HG02870 (cell line): Measurements from ENCODE around the gene ZCCHC3.
"Not testable (repeated sequence)": the region's sequence is repeated elsewhere in the genome, so short reads cannot be mapped to it uniquely, and the experiment has no call there.

Experiments
- ATAC-seq: cut with Tn5 transposase; IDR thresholded peaks from one replicate; pipeline ENCODE4 v1.9.1; 2021; ENCODE audit warnings: mild to moderate bottlenecking, moderate library complexity; ENCODE audit not compliant: unreplicated experiment

ZCCHC3 gene

GRCh38 chr20:336040-336439, 38.7 kb downstream of the ZCCHC3 start:
- ATAC-seq: not testable (repeated sequence)

DNA sequence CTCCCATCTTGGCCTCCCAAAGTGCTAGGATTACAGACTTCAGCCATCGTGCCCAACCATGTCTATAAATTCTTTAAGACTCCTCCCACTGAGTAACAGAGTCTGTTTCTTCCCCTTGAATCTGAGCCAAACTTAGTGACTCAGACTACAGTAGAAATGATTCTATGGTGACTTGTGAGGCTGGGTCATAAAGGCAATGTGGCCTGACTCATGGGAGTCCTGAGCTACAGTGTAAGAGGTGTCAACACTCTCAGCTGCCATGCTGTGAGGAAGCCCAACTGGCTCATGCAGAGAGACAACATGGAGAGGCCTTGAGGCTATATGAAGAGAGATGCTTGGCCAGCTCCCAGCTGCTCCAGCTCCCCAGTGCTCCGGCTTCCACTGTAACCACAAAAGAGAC, 44.3 kb downstream of the ZCCHC3 start:
- ATAC-seq: no peak

DNA sequence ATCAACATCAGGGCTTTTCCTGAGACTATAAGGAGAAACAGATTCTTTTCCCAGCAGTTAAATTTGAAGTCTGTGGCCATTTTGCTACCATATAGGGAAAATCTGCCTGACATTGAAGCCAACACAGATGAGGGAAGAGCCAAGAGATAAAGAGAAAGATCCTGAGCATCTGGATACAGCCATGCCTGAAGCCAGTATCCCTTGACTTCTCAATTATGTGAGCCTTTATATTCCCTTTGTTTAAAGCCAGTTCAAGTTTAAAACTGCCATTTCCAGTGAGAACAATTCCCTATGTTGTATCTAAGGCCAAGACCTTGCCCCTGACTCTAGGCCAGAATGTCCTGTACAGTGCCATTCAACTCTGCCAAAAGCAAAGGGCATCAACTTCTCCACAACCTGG, 45.7 kb downstream of the ZCCHC3 start:
- ATAC-seq: no peak

- ATAC-seq: no peak
Observed at GRCh38 chr20:346033-346639, 48.8 kb downstream of the ZCCHC3 start.

GRCh38 chr20:346640-347316, 49.4 kb downstream of the ZCCHC3 start, which contains the start of gene NRSN2:
Gene NRSN2 (plus strand): TSS chr20:347111. CDS start chr20:349644, 2,533 bp downstream.
- ATAC-seq: no peak

DNA sequence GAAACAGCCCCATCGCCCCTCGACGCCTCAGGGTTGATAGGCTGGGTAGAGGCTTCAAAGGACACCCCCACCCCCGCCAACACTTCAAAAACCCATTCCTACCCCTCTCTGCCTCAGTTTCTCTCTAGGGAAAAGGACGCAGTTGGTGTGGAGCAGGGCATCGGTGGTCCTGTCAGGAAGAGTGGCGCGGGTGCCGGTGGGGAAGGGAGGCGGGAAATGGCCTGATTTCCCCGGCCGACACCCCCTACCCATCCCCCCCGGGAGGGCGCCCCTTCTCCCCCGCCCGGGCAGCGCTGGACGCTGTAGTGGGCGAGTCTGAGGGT, 49.9 kb downstream of the ZCCHC3 start:
- ATAC-seq: no peak

- peak; percentile 75 for ATAC-seq
Observed at GRCh38 chr20:347640-348484, 50.5 kb downstream of the ZCCHC3 start.

DNA sequence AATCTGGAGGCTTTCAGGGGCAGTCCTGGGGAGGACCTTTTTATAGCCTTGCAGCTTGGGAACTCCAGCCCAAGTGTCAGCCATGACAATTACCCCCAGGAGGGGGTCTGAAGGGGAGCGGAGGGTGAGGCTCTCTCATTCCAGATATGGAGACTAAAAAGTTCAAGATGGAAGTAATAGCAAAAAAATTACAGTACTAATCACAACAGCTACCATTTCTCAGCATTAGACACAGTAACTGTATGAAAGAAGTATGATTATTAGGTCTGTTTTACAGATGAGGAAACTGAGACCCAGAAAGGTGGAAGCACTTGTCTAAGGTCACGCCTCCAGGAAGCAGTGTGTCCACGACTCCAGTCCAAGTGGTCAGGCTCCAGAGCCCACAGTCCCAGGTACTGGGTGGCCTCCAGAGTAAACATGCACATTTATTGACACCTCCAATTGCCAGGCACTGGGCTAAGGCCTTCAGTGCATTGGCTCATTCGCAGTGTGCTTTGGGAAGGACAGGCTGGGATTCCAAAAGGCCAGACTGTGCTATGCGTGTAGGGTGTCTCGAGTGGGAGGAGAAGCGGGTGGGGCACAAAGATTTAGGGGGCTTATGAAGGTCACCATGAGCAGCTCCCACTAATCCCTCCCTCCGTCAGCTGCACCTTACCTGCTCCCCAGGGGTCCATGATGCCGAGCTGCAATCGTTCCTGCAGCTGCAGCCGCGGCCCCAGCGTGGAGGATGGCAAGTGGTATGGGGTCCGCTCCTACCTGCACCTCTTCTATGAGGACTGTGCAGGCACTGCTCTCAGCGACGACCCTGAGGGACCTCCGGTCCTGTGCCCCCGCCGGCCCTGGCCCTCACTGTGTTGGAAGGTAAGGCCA, 51.8 kb downstream of the ZCCHC3 start:
- no peak for ATAC-seq
